Lung (tissue), 12 donors: ENCODE results near the gene GNAI1. TPM values are rescaled to one million over a fixed set of nuclear protein-coding genes. Genes with fewer than 3 reads are reported as not detected.
"Not testable (repeated sequence)": the region's sequence is repeated elsewhere in the genome, so short reads cannot be mapped to it uniquely, and the experiment has no call there.

Experiments
- ATAC-seq: fragments of 200-7000 bp; cut with Tn5 transposase; one replicate; pipeline ENCODE4 v1.9.1; 2020; ENCODE audit warnings: moderate number of reproducible peaks; ENCODE audit not compliant: insufficient read depth, low FRiP score
- DNase-seq, 3 donors: peaks; one replicate each; pipeline ENCODE4 v3.0.0-alpha.2; 2013 to 2017
- H3K27ac ChIP-seq, 2 donors: one replicate each; pipeline ENCODE4 v1.5.1; 2013; ENCODE audit warnings: mild to moderate bottlenecking in 2 of 2, moderate library complexity in 2 of 2, control low read depth in 1 of 2, inconsistent platforms in 1 of 2, low read depth in 1 of 2, low read length in 1 of 2
- H3K27me3 ChIP-seq, 3 donors: one replicate each; pipeline ENCODE4 v1.5.1; 2013; ENCODE audit warnings: low read length in 2 of 3; ENCODE audit not compliant: control insufficient read depth in 3 of 3, insufficient read depth in 3 of 3
- H3K36me3 ChIP-seq, 4 donors: one replicate each; pipeline ENCODE4 v1.5.1; 2013; ENCODE audit warnings: low read length in 4 of 4, mild to moderate bottlenecking in 1 of 4, moderate library complexity in 1 of 4; ENCODE audit not compliant: control insufficient read depth in 4 of 4, insufficient read depth in 4 of 4
- H3K4me1 ChIP-seq, 5 donors: one replicate each; pipeline ENCODE4 v1.5.1; 2013; ENCODE audit warnings: low read length in 5 of 5, mild to moderate bottlenecking in 2 of 5, moderate library complexity in 1 of 5; ENCODE audit not compliant: control insufficient read depth in 5 of 5, insufficient read depth in 5 of 5
- H3K4me3 ChIP-seq: one replicate; pipeline ENCODE4 v1.5.1; 2013; ENCODE audit warnings: mild to moderate bottlenecking, control low read depth, moderate library complexity
- H3K9ac ChIP-seq, 2 donors: one replicate each; pipeline ENCODE4 v1.5.1; 2013; ENCODE audit warnings: low read length in 2 of 2, control low read depth in 1 of 2; ENCODE audit not compliant: insufficient read depth in 1 of 2
- H3K9me3 ChIP-seq, 4 donors: one replicate each; pipeline ENCODE4 v1.5.1; 2013; ENCODE audit warnings: low read length in 3 of 4, mild to moderate bottlenecking in 1 of 4, moderate library complexity in 1 of 4; ENCODE audit not compliant: control insufficient read depth in 4 of 4, insufficient read depth in 3 of 4
- WGBS, 2 donors: extraction: QIAGEN DNeasy Blood & Tissue Kit; methylation state at CpG; one replicate each; pipeline ENCODE4 v1.1.7; 2013; 5-methylcytosine and 5-hydroxymethylcytosine counted together
- polyA plus RNA-seq, 2 donors: library from polyadenylated mRNA; stranded (reverse); fragments of 200-250 nt; gene quantifications; one replicate each; pipeline ENCODE4 v1.2.1, GENCODE V29; 2013
- total RNA-seq, 2 donors: library from RNA; depleted of rRNA in 1 of 2; stranded (reverse); fragments of >200 nt in 1 of 2; gene quantifications; one replicate each; pipeline ENCODE4 v1.2.1, GENCODE V29; 2014 to 2021
- TF ChIP-seq, protein P1 (sequence below): IDR thresholded peaks from 2 replicates; pipeline ENCODE4 v1.5.1; 2012; ENCODE audit warnings: mild to moderate bottlenecking; ENCODE audit errors: control extremely low read depth, extremely low read depth
- donor health status: control.
- donor health status: control.
- donor health status: Bipolar disorder and iron deficiency.
- donor health status: healthy.
- donor health status: DM: yes; HTN: yes; CAD: no.

The GNAI1 gene
- total and polyA plus RNA-seq, 4 donors = 10.4 to 155 (median 20.2) TPM

DNA sequence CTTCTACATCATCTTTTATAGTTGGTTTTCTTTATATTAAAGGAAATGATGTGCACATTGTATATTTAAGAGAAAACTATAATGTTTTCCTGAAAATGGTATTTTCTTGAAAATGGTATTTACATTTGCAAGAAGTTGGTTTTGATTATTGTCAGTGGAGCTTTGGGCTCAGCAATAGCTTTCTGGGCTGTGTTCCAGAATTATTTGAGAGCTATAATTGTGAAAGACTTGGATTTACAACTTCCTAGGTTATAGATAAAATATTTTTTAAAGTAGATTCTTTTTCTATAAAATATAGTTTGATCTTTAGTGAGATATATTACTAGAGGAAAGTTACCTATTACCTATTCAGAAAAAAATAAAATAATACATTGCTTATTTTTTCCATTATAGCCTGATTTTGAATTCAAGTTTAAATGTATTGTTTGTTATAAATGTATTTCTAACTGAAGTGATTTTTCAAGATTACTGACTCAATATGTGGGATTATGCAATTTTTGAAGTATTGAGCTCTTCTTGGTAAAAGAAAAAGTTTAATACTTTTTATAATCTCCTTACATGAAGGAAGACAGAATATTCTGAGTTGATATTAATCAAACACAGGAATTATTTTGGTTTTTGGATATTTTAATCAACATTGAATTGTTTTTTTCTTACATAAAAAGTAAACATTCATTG, 20.2 kb downstream of the GNAI1 start:
- Histone ChIP-seq H3K27me3 (no peaks in the 10 kb centered on the region), H3K4me1 (peaks cover 3 to 75% (median 4%) of the 10 kb centered on the region in 5 donors), H3K27ac (no peak overlapping the region), H3K9me3 (no peaks in the 10 kb centered on the region), H3K4me3 (no peak overlapping the region), H3K9ac (no peak overlapping the region), H3K36me3 (peaks cover 0 to 3% (median 0%) of the 10 kb centered on the region in 4 donors)
- DNase-seq (peak in 2 of 3 donors; percentile 85 to 89), ATAC-seq (no peak)
- TF ChIP-seq, protein P1, sequence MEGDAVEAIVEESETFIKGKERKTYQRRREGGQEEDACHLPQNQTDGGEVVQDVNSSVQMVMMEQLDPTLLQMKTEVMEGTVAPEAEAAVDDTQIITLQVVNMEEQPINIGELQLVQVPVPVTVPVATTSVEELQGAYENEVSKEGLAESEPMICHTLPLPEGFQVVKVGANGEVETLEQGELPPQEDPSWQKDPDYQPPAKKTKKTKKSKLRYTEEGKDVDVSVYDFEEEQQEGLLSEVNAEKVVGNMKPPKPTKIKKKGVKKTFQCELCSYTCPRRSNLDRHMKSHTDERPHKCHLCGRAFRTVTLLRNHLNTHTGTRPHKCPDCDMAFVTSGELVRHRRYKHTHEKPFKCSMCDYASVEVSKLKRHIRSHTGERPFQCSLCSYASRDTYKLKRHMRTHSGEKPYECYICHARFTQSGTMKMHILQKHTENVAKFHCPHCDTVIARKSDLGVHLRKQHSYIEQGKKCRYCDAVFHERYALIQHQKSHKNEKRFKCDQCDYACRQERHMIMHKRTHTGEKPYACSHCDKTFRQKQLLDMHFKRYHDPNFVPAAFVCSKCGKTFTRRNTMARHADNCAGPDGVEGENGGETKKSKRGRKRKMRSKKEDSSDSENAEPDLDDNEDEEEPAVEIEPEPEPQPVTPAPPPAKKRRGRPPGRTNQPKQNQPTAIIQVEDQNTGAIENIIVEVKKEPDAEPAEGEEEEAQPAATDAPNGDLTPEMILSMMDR = no peak

DNA sequence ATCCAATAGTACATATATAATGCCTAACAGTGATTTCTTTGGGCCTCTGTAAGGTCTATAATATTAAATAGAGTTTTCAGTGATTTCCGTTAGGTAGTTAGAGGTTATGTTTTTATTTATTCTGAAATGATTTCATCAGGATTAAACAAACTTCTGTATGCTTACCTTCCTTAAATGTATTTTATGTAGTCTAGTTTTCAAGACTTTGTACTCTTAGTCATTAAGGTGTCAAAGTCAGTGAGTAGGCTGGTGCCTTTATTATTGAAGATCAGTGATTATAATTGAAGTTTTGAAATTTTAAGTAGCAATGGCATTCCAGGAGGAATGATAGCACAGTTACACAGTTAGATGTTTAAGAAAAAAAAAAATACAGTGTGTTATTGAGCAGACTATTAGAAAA, 20.7 kb downstream of the GNAI1 start:
- Histone ChIP-seq H3K4me3 (no peak overlapping the region), H3K27ac (no peak overlapping the region), H3K9me3 (no peaks in the 10 kb centered on the region), H3K4me1 (peaks cover 3 to 72% (median 4%) of the 10 kb centered on the region in 5 donors), H3K9ac (no peak overlapping the region), H3K27me3 (no peaks in the 10 kb centered on the region), H3K36me3 (peaks cover 0 to 3% (median 0%) of the 10 kb centered on the region in 4 donors)
- WGBS, 2 donors = 77 to 86% methylated on average over 1 of the region's 1 CpG
- DNase-seq (no peak), ATAC-seq (no peak)
- TF ChIP-seq, protein P1 = no peak

DNA sequence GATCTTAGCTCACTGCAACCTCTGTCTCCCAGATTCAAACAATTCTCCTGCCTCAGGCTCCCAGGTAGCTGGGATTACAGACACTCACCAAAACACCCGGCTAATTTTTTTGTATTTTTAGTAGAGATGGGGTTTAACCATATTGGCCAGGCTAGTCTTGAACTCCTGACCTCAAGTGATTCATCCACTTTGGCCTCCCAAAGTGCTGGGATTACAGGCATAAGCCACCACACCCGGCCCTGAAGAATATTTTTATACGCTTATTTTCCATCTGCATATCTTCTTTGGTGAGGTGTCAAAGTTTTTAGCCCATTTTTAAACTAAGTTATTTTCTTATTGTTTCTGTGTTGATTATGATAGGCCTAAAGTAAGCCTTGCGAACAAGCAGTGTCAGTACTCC, 23.1 kb downstream of the GNAI1 start:
- peaks cover 2 to 73% (median 4%) of the 10 kb centered on the region in 5 donors for H3K4me1 ChIP-seq
- H3K9me3 ChIP-seq, ATAC-seq, H3K36me3 ChIP-seq, DNase-seq, H3K27me3 ChIP-seq, H3K4me3 ChIP-seq, H3K9ac ChIP-seq, H3K27ac ChIP-seq: not testable (repeated sequence)
- WGBS, 2 donors = 82 to 93% methylated on average over 4 of the region's 4 CpGs

DNA sequence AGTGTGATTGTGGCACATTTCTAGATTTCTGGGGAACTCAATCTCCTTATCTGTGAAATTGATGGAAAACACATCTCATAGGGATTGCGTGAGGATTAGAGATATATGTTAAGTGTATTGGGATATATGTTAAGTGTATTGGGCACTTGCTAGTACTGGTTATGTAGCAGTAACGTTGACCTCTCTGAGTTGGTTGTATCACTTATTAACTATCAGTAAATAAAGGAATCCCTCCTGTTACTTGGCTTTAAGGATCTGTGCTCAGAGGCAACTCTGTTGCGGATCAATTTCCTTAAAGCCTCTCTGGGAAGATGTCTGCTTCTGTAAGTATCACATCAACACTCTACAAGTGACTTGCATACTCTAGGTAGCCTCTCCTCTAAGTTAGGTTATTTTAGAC, 25.2 kb downstream of the GNAI1 start:
- 90 to 91% methylated on average over 3 of the region's 3 CpGs for WGBS, 2 donors
- no peak overlapping the region for H3K27ac ChIP-seq
- H3K27me3 ChIP-seq = no peaks in the 10 kb centered on the region
- H3K9ac ChIP-seq = no peak overlapping the region
- DNase-seq (no peak), ATAC-seq (no peak)
- H3K4me1 ChIP-seq = peaks cover 0 to 65% (median 1%) of the 10 kb centered on the region in 5 donors
- TF ChIP-seq, protein P1 = no peak
- peaks cover 0 to 3% (median 0%) of the 10 kb centered on the region in 4 donors for H3K36me3 ChIP-seq
- H3K9me3 ChIP-seq = no peaks in the 10 kb centered on the region
- H3K4me3 ChIP-seq = no peak overlapping the region
